GM18508 (cell line): ENCODE results near the gene CCN6.

ENCODE experiments used
- ATAC-seq: cut with Tn5 transposase; IDR thresholded peaks from one replicate; pipeline ENCODE4 v1.9.1; 2021; ENCODE audit warnings: moderate number of reproducible peaks; ENCODE audit not compliant: insufficient read depth, unreplicated experiment

Gene CCN6

DNA sequence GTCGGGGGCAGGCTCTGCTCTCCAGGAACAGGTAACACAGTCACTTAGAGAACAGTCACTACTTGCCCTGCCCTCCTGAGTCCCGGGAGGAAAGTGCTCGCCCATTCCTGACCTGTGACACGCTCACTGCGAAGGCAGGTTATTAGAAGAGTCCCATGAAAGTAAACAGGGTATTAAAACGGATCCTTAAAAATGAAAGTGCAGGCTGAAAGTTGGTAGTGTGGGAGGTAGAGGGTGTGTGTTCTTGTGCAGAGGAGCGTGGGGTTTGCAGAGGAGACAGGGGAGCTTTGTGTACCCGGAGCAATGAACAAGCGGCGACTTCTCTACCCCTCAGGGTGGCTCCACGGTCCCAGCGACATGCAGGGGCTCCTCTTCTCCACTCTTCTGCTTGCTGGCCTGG lies at the start of gene CCN6:
TSS of gene CCN6 (plus strand) at position 104 of the 400 bp plus-strand sequence. CDS start at position 358, 254 bp downstream.
- no peak for ATAC-seq

DNA sequence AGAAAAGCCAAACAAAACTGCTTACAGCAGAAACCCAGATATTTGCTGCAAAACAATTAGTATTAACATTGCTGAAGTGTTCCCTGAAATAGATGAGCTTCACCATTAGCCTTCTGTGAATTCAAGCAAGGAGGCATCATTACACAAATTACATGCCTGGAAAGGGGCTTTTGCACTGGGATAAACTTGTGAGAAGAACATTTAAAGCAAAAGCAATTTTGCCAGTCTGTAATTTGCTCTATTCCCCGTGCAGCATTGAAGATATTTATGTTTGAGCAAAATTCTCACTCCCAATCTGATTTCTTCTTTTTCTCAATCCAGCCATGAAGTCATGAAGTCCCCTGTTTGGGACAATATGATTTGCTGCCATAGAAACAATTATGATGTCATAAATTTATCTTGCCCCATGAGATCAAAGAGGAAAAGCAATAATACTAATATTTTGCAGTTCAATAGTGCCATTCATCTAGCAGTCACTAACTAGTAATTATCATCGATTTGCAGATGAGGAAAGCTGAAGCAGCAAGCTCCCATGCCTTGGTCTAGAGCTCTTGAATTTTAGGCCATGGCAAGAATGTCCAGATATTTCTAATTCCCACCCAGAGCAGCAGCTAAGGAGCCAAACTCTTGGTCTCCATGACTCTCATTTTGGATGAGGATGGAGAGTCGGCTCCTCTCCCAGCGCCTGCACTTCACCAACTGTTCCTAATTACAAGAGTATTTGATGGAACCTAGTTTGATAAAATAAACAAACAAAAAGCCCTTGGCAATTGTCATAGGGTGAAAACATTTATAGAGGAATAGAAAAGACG lies 49.5 kb upstream of the CCN6 start:
- ATAC-seq = no peak

DNA sequence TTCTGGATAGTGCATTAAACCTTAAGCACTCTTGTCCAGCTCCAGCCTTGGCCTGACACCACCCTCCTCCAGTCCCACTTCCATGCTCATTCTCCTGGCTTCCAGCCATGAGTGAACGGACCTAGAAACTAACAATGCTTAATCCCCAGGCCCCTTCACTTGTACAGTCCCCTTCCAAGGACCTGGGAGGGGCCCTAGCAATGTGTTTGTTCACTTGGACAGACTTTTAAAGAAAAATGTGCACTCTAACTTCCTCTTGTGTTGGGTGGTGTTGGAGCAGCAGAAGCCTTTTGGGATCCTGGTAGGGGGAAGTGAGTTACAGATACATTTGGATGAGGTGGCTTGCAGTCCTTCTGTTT lies 48.9 kb upstream of the CCN6 start:
- no peak for ATAC-seq

- no peak for ATAC-seq
Measured at GRCh38 chr6:112007254-112007653, 46.6 kb upstream of the CCN6 start.

DNA sequence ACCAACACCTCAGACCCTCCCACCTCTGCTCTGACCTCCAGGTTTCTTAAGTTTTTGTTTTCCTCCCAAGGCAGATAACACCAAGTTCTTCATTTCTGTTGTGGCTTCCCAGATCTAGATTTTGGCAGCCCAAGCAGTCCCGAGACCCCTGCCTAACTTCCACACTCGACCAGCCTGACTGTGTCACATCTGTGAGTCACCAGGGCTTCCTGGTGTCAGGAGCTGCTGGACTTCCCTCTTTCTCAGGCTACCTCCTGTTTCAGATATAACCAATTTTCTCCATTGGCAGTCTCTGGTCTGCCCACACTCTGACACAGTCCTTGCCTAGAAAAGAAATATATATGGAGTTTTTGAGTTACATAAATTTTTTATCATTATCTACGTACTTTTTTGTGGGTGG lies 46.1 kb upstream of the CCN6 start:
- no peak for ATAC-seq

DNA sequence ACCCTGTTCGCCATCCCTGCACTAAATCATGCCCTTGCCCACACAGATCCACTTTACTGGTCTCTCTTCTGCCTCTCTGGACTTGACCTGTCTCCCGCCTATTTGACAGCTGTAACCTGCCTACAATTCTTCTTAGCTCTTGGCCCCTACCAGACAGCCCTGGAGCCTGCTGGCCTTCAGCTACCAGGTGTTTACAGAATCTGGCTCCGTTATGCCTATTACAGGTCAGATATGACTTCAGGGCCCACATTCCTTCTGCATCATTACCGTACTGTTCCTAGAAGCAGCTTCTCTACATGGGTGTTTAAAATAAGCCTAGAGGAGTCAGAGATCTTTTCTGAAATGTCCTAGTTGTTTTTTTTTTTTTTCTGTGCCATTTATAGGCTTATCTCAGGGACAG lies 45.4 kb upstream of the CCN6 start:
- no peak for ATAC-seq

- no peak for ATAC-seq
Measured at GRCh38 chr6:112010328-112010727, 43.6 kb upstream of the CCN6 start.

GRCh38 chr6:112013051-112013450 lies 40.9 kb upstream of the CCN6 start:
- no peak for ATAC-seq

- no peak for ATAC-seq
Measured at GRCh38 chr6:112014483-112014882, 39.4 kb upstream of the CCN6 start.

- ATAC-seq = no peak
Measured at GRCh38 chr6:112015725-112016124, 38.2 kb upstream of the CCN6 start.

DNA sequence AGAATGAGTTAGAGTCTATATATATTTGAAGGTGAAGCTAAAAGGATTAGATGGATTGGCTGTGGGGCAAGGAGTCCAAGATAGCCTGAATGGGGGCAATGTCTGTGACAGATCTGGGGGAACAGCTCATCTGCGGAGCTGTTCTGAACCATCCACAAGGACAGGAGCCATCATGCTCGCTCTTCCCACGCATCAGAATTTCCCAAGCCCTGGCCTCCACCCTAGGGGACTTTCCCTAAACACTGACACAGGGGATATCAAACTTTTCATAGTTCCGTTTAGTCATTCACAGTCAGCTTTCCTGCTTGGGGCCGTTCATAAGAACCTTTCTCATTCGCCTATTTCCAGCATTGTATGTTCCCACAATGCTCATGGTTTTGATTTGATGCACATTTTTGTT lies 37.6 kb upstream of the CCN6 start:
- ATAC-seq = no peak

DNA sequence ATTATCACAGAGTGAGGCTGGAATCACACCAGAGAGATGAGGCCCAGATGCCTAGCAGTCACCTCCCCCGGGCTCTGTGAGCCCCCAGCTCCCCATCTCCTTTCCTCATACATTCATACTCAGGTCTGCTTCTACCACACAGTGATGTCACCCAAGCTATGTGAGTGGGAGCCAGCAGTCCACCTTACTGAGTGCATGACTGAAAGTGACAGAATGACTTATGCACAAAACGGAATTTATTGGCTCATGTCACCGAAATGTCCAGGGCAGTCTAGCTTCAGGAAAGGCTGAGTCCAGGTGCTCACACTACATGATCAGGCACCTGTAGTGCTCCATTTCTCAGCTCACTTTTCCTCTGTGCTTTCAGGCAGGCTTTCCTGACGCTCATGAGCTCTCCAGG lies 36.7 kb upstream of the CCN6 start:
- ATAC-seq = no peak

- ATAC-seq = no peak
Measured at GRCh38 chr6:112017760-112018537, 36.0 kb upstream of the CCN6 start.

- ATAC-seq = no peak
Measured at GRCh38 chr6:112018619-112019416, 35.1 kb upstream of the CCN6 start.

DNA sequence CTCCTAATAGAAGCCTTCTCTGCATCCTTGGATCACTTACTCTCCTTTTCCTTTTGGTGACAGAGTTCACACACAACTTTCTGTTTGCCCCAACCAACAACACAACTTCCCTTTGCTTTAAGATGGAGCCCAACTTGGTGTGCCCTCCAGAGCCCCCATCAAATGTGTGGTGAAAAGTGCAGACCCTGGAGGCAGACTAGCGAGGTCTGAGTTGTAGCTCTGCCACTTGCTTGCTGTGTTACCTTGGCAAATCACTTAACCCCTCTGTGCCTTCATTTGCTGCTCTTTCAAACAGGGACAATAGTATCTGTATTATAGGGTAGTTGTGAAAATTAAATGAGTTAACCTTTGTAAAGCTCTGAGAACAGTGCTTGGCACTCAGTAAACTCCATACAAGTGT lies 34.3 kb upstream of the CCN6 start:
- ATAC-seq = no peak

DNA sequence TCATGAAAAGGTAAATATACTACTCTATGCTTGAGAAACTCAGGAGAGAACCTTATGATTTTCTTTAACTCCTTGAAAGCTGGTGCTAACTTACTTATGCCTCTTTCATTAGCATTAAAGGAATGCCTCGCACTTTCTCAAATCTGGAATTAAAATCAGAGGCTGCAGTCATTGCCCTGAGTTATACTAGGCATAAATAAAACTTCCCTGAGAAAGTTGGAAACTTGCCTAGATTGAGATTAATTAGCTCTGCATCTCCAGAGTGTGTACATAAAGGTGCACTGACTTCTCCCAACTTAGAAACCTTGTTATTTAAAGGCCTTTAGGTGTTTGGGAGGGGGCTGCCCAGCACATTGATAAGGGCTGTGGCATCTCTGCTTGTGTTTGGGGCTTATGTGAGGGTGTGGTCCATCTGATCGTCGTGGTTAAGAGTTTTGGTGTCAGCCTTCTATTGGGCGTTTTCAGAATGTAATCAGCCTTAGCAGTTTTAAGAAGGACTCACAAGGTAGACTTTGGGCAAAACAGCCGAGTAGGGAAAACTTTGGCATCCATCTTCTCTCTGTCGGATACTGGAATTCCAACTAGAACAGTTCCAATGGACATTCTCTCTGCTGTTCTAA lies 32.1 kb upstream of the CCN6 start:
- ATAC-seq = no peak

- ATAC-seq = no peak
Measured at GRCh38 chr6:112022749-112023148, 31.2 kb upstream of the CCN6 start.

GRCh38 chr6:112024464-112024863 lies 29.4 kb upstream of the CCN6 start:
- ATAC-seq = no peak

DNA sequence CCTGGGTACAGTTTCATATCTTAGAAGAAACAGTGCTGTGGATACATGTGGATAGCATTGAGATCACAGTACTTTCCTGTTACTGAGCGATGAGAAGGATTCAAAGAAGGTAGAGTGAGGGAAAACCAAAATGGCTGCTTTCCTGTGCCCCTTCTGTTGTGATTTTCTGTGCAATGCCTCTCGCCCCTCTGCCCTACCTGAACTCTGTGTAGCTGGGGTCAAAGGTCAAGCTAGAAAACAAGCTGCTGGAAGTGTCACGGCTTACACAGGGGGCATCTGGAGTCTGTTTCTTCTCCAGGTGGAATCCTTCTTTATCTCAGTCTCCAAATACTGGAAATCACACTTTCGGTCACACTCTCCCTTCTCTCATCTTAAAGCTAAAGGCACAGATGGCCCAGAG lies 27.0 kb upstream of the CCN6 start:
- no peak for ATAC-seq

GRCh38 chr6:112027942-112028674 lies 25.8 kb upstream of the CCN6 start:
- no peak for ATAC-seq
